Measurements from ENCODE around the gene SIN3B. TPM values are rescaled to one million over a fixed set of nuclear protein-coding genes. Genes with fewer than 3 reads are reported as not detected.
A peak's percentile ranks its signal among the peaks of the same experiment; 100 is the strongest.

SIN3B gene, protein sequence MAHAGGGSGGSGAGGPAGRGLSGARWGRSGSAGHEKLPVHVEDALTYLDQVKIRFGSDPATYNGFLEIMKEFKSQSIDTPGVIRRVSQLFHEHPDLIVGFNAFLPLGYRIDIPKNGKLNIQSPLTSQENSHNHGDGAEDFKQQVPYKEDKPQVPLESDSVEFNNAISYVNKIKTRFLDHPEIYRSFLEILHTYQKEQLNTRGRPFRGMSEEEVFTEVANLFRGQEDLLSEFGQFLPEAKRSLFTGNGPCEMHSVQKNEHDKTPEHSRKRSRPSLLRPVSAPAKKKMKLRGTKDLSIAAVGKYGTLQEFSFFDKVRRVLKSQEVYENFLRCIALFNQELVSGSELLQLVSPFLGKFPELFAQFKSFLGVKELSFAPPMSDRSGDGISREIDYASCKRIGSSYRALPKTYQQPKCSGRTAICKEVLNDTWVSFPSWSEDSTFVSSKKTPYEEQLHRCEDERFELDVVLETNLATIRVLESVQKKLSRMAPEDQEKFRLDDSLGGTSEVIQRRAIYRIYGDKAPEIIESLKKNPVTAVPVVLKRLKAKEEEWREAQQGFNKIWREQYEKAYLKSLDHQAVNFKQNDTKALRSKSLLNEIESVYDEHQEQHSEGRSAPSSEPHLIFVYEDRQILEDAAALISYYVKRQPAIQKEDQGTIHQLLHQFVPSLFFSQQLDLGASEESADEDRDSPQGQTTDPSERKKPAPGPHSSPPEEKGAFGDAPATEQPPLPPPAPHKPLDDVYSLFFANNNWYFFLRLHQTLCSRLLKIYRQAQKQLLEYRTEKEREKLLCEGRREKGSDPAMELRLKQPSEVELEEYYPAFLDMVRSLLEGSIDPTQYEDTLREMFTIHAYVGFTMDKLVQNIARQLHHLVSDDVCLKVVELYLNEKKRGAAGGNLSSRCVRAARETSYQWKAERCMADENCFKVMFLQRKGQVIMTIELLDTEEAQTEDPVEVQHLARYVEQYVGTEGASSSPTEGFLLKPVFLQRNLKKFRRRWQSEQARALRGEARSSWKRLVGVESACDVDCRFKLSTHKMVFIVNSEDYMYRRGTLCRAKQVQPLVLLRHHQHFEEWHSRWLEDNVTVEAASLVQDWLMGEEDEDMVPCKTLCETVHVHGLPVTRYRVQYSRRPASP
- 43.1 and 49.7 TPM in 2 replicates for total RNA-seq (2022)
- Bru-seq, nascent RNA = percentile 60 among the genes with signal in this experiment
- percentile 72 among the genes with signal in this experiment for BruChase-seq, experiment 1, labeled RNA remaining after a 6-hour chase
- BruChase-seq, experiment 2, labeled RNA remaining after a 2-hour chase = percentile 74 among the genes with signal in this experiment
- long read RNA-seq, full-length matches to known transcripts = 6 of 22 reads
- long read RNA-seq, partial matches to known transcripts = 12 of 22 reads
- long read RNA-seq, other reads (novel, unspliced or antisense) = 4 of 22 reads

DNA sequence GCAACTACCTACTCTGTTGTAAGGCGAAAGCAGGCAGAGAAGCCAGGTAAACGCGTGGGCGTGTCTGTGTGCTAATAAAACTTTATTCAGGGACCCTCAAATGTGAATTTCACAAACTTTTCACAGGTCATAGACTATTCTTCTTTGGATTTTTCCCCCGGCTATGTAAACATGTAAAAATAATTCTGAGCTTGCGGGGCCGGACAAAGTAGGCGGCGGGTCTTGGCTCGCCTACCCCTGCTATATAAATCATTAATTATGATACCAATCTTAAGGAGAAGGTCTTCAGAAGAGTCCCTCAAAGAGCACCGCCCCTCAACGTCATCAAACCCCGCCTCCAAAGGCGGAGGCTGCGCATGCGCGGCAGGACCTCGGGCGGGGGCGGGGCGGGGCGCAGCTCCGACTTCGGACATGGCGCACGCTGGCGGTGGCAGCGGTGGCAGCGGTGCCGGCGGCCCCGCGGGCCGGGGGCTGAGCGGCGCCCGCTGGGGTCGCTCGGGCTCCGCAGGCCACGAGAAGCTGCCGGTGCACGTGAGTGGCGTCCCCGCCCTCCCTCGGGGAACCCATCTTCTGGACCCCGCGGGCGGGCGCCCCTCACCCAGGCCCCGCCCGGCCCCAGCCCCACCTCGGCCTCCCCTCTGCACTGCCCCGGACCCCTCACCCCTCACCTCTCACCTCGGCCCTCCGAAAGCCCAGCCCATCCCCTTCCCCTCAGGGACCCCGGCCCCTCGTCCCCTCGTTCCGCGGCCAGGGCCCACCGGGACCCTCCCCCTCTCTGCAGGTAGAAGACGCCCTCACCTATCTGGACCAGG is at the start of gene SIN3B:
Gene SIN3B (plus strand): TSS at position 389 of the 812 bp plus-strand sequence. CDS start 23 bp downstream, at position 412.
- peak within 1 kb of the TSS; percentile 67 for H3K4me3 Mint-ChIP-seq (ENCODE audit: low read depth, unreplicated experiment)
- TF ChIP-seq, protein P1, sequence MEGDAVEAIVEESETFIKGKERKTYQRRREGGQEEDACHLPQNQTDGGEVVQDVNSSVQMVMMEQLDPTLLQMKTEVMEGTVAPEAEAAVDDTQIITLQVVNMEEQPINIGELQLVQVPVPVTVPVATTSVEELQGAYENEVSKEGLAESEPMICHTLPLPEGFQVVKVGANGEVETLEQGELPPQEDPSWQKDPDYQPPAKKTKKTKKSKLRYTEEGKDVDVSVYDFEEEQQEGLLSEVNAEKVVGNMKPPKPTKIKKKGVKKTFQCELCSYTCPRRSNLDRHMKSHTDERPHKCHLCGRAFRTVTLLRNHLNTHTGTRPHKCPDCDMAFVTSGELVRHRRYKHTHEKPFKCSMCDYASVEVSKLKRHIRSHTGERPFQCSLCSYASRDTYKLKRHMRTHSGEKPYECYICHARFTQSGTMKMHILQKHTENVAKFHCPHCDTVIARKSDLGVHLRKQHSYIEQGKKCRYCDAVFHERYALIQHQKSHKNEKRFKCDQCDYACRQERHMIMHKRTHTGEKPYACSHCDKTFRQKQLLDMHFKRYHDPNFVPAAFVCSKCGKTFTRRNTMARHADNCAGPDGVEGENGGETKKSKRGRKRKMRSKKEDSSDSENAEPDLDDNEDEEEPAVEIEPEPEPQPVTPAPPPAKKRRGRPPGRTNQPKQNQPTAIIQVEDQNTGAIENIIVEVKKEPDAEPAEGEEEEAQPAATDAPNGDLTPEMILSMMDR (IDR thresholded peaks at IDR 0.05; ENCODE audit: unreplicated experiment) = no peak
- intact Hi-C loops (cut with micrococcal nuclease; ENCODE audit: unreplicated experiment) = no loop called here
- H3K4me1 Mint-ChIP-seq (ENCODE audit: low read depth, unreplicated experiment) = peaks cover 23% of the 10 kb centered on the region
- no TSS peak for BruUV-seq (replicated peaks)
- no peak within 1 kb of the TSS for H3K27ac Mint-ChIP-seq (ENCODE audit: unreplicated experiment)
- DNase-seq = peak; percentile 80
- H3K27me3 Mint-ChIP-seq (ENCODE audit: unreplicated experiment) = no peaks in the 10 kb centered on the region
- H3K9me3 Mint-ChIP-seq (ENCODE audit: low read depth, unreplicated experiment) = no peaks in the 10 kb centered on the region
- peaks cover 24% of the 10 kb centered on the region for H3K36me3 Mint-ChIP-seq (ENCODE audit: insufficient read depth, unreplicated experiment)
- CTCF ChIA-PET = interaction anchor here (0.6 kb wide), 1 partner anchor 121 kb away, joined by 5 read pairs; no protein-coding TSS in a partner anchor

DNA sequence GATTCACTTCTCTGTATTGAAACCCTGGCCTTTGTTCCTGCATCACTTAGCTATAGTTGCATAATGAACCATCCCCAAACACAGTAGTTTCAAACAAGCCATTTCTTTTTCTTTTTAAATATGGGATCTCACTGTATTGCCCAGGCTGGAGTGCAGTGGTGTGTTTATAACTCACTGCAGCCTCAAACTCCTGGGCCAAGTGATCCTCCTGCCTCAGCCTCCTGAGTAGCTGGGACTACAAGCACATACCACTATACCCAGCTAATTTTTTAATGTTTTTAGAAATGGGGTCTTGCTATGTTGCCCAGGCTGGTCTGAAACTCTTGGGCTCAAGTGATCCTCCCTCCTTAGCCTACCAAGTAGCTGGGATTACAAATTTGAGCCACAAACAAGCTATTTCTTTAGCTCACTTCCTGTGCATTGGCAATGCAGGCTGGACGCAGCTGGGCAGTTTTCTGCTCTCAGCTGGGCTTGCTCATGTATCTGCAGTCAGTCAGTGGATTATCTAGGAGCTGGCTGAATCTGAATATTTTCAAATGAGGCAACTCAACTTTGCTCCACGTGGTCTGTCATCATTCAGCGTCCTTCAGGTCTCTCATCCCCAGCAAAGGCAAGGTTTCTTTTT is 49.5 kb upstream of the SIN3B start:
- H3K36me3 Mint-ChIP-seq (ENCODE audit: insufficient read depth, unreplicated experiment) = no peaks in the 10 kb centered on the region
- no peaks in the 10 kb centered on the region for H3K9me3 Mint-ChIP-seq (ENCODE audit: low read depth, unreplicated experiment)
- CTCF ChIA-PET = interaction anchor here (0.5 to 1.4 kb wide), 3 partner anchors 252 to 335 kb away, joined by 3 to 5 read pairs (median 5); no protein-coding TSS in a partner anchor
- H3K27me3 Mint-ChIP-seq (ENCODE audit: unreplicated experiment) = peaks cover 8% of the 10 kb centered on the region
- no peak overlapping the region for H3K27ac Mint-ChIP-seq (ENCODE audit: unreplicated experiment)
- no peak overlapping the region for H3K4me3 Mint-ChIP-seq (ENCODE audit: low read depth, unreplicated experiment)
- no peak for DNase-seq
- intact Hi-C loops (cut with micrococcal nuclease; ENCODE audit: unreplicated experiment) = loop anchor here (2.0 kb wide), 1 partner anchor 121 kb away; no protein-coding TSS in a partner anchor
- no TSS peak for BruUV-seq (replicated peaks)
- TF ChIP-seq, protein P1 (IDR thresholded peaks at IDR 0.05; ENCODE audit: unreplicated experiment) = no peak
- H3K4me1 Mint-ChIP-seq (ENCODE audit: low read depth, unreplicated experiment) = no peaks in the 10 kb centered on the region

DNA sequence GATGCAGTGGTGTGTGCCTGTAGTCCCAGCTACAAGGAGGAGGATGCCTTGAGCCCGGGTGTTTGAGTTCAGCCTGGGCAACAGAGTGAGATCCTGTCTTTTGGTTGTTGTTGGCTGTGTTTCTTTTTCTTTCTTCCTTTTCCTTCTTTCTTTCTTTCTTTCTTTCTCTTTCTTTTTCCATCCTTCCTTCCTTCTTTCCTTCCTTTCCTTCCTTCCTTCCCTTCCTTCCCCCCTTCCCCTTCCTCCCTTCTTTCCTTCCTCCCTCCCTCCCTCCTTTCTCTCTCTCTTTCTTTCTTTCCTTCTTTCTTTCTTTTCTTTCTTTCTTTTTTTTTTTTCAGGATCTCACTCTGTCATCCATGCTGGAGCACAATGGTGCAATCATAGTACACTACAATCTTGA is 46.5 kb upstream of the SIN3B start:
- H3K36me3 Mint-ChIP-seq (ENCODE audit: insufficient read depth, unreplicated experiment) = no peaks in the 10 kb centered on the region
- no peaks in the 10 kb centered on the region for H3K27me3 Mint-ChIP-seq (ENCODE audit: unreplicated experiment)
- intact Hi-C loops (cut with micrococcal nuclease; ENCODE audit: unreplicated experiment) = no loop called here
- H3K4me1 Mint-ChIP-seq (ENCODE audit: low read depth, unreplicated experiment) = no peaks in the 10 kb centered on the region
- no TSS peak for BruUV-seq (replicated peaks)
- TF ChIP-seq, protein P1 (IDR thresholded peaks at IDR 0.05; ENCODE audit: unreplicated experiment) = no peak
- CTCF ChIA-PET = interaction anchor here (0.7 kb wide), 1 partner anchor 13 kb away, joined by 4 read pairs; no protein-coding TSS in a partner anchor
- DNase-seq = no peak
- no peak overlapping the region for H3K4me3 Mint-ChIP-seq (ENCODE audit: low read depth, unreplicated experiment)
- no peak overlapping the region for H3K27ac Mint-ChIP-seq (ENCODE audit: unreplicated experiment)
- H3K9me3 Mint-ChIP-seq (ENCODE audit: low read depth, unreplicated experiment) = no peaks in the 10 kb centered on the region
